Measurements from ENCODE around the gene RSPH4A. TPM values are rescaled to one million over a fixed set of nuclear protein-coding genes. Genes with fewer than 3 reads are reported as not detected.

RSPH4A gene
- total and polyA plus RNA-seq, 9 of the 15 experiments (the other 6 are each of a cell fraction or from before 2014, with no cell fraction given), result 0.04 to 0.30 (median 0.11) TPM

GRCh38 chr6:116680880-116681672 is 64.8 kb downstream of the RSPH4A start, which contains the start of gene KPNA5 (continued):
- TF ChIP-seq, protein P1, sequence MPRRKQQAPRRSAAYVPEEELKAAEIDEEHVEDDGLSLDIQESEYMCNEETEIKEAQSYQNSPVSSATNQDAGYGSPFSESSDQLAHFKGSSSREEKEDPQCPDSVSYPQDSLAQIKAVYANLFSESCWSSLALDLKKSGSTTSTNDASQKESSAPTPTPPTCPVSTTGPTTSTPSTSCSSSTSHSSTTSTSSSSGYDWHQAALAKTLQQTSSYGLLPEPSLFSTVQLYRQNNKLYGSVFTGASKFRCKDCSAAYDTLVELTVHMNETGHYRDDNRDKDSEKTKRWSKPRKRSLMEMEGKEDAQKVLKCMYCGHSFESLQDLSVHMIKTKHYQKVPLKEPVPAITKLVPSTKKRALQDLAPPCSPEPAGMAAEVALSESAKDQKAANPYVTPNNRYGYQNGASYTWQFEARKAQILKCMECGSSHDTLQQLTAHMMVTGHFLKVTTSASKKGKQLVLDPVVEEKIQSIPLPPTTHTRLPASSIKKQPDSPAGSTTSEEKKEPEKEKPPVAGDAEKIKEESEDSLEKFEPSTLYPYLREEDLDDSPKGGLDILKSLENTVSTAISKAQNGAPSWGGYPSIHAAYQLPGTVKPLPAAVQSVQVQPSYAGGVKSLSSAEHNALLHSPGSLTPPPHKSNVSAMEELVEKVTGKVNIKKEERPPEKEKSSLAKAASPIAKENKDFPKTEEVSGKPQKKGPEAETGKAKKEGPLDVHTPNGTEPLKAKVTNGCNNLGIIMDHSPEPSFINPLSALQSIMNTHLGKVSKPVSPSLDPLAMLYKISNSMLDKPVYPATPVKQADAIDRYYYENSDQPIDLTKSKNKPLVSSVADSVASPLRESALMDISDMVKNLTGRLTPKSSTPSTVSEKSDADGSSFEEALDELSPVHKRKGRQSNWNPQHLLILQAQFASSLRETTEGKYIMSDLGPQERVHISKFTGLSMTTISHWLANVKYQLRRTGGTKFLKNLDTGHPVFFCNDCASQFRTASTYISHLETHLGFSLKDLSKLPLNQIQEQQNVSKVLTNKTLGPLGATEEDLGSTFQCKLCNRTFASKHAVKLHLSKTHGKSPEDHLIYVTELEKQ (CRISPR knock-in tag; IDR thresholded peaks at IDR 0.05), result no peak
- 0 out of 2 replicates have a peak, but pooled peaks have one; percentile 42 for TF ChIP-seq KDM2B (CRISPR knock-in tag; IDR thresholded peaks at IDR 0.05)
- TF ChIP-seq ETS2 (tag; IDR thresholded peaks at IDR 0.05; ENCODE audit: borderline replicate concordance, poor library complexity, severe bottlenecking), result no peak
- TF ChIP-seq NFE2L1 (tag; IDR thresholded peaks at IDR 0.05; ENCODE audit: borderline replicate concordance, low read depth), result no peak
- TF ChIP-seq, protein P2, sequence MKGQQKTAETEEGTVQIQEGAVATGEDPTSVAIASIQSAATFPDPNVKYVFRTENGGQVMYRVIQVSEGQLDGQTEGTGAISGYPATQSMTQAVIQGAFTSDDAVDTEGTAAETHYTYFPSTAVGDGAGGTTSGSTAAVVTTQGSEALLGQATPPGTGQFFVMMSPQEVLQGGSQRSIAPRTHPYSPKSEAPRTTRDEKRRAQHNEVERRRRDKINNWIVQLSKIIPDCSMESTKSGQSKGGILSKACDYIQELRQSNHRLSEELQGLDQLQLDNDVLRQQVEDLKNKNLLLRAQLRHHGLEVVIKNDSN (CRISPR knock-in tag; IDR thresholded peaks at IDR 0.05), result no peak
- no peak for TF ChIP-seq RBM17 (IDR thresholded peaks at IDR 0.05; ENCODE audit: borderline replicate concordance, low read depth, low read length)
- TF ChIP-seq ZNF318 (IDR thresholded peaks at IDR 0.05; ENCODE audit: borderline replicate concordance in 1 of 2, low read depth in 1 of 2), result no peak
- TF ChIP-seq STAT5B (CRISPR knock-in tag; IDR thresholded peaks at IDR 0.05), result no peak
- TF ChIP-seq ZC3H11A (IDR thresholded peaks at IDR 0.05; ENCODE audit: low read depth, low read length), result no peak
- TF ChIP-seq KLF16 (IDR thresholded peaks at IDR 0.05), result no peak
- TF ChIP-seq ZSCAN29 (IDR thresholded peaks at IDR 0.05), result no peak
- TF ChIP-seq ZFP1 (CRISPR knock-in tag; IDR thresholded peaks at IDR 0.05), result no peak

Data from K562 (cell line).